Neuronal stem cell (in vitro differentiated cells): ENCODE data around the gene SLC18A3.

Experiments
- DNase-seq: peaks from one replicate; pipeline ENCODE4 v3.0.0-alpha.2; 2013; ENCODE audit warnings: low spot score
- H2AFZ ChIP-seq: one replicate; pipeline ENCODE4 v1.6.1; 2013; ENCODE audit warnings: mild to moderate bottlenecking, low read length, inconsistent platforms
- H2AK5ac ChIP-seq: 2 replicates; pipeline ENCODE4 v1.6.1; 2013; ENCODE audit warnings: low read depth, mild to moderate bottlenecking, inconsistent platforms, low read length, moderate library complexity, mixed read lengths
- H2BK120ac ChIP-seq: 2 replicates; pipeline ENCODE4 v1.6.1; 2013; ENCODE audit warnings: low read depth, mild to moderate bottlenecking, inconsistent platforms, low read length, moderate library complexity, mixed read lengths
- H2BK12ac ChIP-seq: one replicate; pipeline ENCODE4 v1.6.1; 2013; ENCODE audit warnings: low read length, inconsistent platforms
- H2BK15ac ChIP-seq: 2 replicates; pipeline ENCODE4 v1.6.1; 2013; ENCODE audit warnings: mild to moderate bottlenecking, low read length, inconsistent platforms, mixed read lengths
- H2BK5ac ChIP-seq: one replicate; pipeline ENCODE4 v1.6.1; 2013; ENCODE audit warnings: inconsistent platforms, mild to moderate bottlenecking, low read length, moderate library complexity
- H3K14ac ChIP-seq: one replicate; pipeline ENCODE4 v1.6.1; 2013; ENCODE audit warnings: low read length, inconsistent platforms
- H3K18ac ChIP-seq: 2 replicates; pipeline ENCODE4 v1.6.1; 2013; ENCODE audit warnings: low read length, inconsistent platforms
- H3K23ac ChIP-seq: 2 replicates; pipeline ENCODE4 v1.6.1; 2013; ENCODE audit warnings: low read depth, mild to moderate bottlenecking, mixed read lengths, low read length, inconsistent platforms; ENCODE audit not compliant: poor library complexity
- H3K27ac ChIP-seq: replicated peaks from 3 replicates; pipeline ENCODE4 v1.5.1; 2013; ENCODE audit warnings: low read length, inconsistent platforms
- H3K27me3 ChIP-seq, 3 experiments: 2 replicates each; pipeline ENCODE4 v1.6.1; 2013; ENCODE audit warnings: low read length in 3 of 3, mild to moderate bottlenecking in 2 of 3, inconsistent platforms in 1 of 3, low read depth in 1 of 3, mixed read lengths in 1 of 3, moderate library complexity in 1 of 3; ENCODE audit not compliant: control insufficient read depth in 3 of 3, insufficient read depth in 3 of 3
- H3K36me3 ChIP-seq, 2 donors: replicated peaks in 1 of 2; 2 replicates each; pipeline ENCODE4 v1.6.1; 2013; ENCODE audit warnings: low read length in 2 of 2; ENCODE audit not compliant: control insufficient read depth in 2 of 2, insufficient read depth in 2 of 2
- H3K4ac ChIP-seq: 2 replicates; pipeline ENCODE4 v1.6.1; 2013; ENCODE audit warnings: inconsistent platforms, mild to moderate bottlenecking, low read length, moderate library complexity
- H3K4me1 ChIP-seq, 2 donors: 1 replicate in 1 of 2; 2 replicates in 1 of 2; pipeline ENCODE4 v1.6.1; 2013; ENCODE audit warnings: low read length in 2 of 2, low read depth in 1 of 2; ENCODE audit not compliant: control insufficient read depth in 2 of 2, insufficient read depth in 1 of 2
- H3K4me2 ChIP-seq: one replicate; pipeline ENCODE4 v1.6.1; 2013; ENCODE audit warnings: mild to moderate bottlenecking, low read length, inconsistent platforms; ENCODE audit not compliant: insufficient read depth, poor library complexity, severe bottlenecking
- H3K4me3 ChIP-seq, 2 donors: 2 replicates each; pipeline ENCODE4 v1.5.1; 2013; ENCODE audit warnings: low read length in 2 of 2, mild to moderate bottlenecking in 2 of 2, inconsistent platforms in 1 of 2, moderate library complexity in 1 of 2
- H3K79me1 ChIP-seq: one replicate; pipeline ENCODE4 v1.6.1; 2013; ENCODE audit warnings: low read depth, mild to moderate bottlenecking, inconsistent platforms, low read length, moderate library complexity
- H3K9ac ChIP-seq: one replicate; pipeline ENCODE4 v1.6.1; 2013; ENCODE audit warnings: mild to moderate bottlenecking, low read depth, low read length, inconsistent platforms; ENCODE audit not compliant: poor library complexity
- H3K9me3 ChIP-seq, 2 donors: replicated peaks in 1 of 2; 2 replicates each; pipeline versions ENCODE3 to v1.6.1; 2013; ENCODE audit warnings: low read length in 2 of 2, mild to moderate bottlenecking in 2 of 2, inconsistent platforms in 1 of 2, low read depth in 1 of 2, mixed read lengths in 1 of 2, moderate library complexity in 1 of 2; ENCODE audit not compliant: control insufficient read depth in 2 of 2, insufficient read depth in 1 of 2
- H4K8ac ChIP-seq: one replicate; pipeline ENCODE4 v1.6.1; 2013; ENCODE audit warnings: low read depth, mild to moderate bottlenecking, inconsistent platforms, low read length, moderate library complexity
- H4K91ac ChIP-seq: one replicate; pipeline ENCODE4 v1.6.1; 2013; ENCODE audit warnings: low read length, low read depth, mild to moderate bottlenecking, inconsistent platforms; ENCODE audit not compliant: poor library complexity
- WGBS, 2 donors: extraction: QIAGEN DNeasy Blood & Tissue Kit; methylation state at CpG; one replicate each; pipeline ENCODE4 v1.1.7; 2013; ENCODE audit warnings: missing lambda C conversion rate in 2 of 2, mixed read lengths in 1 of 2; ENCODE audit not compliant: insufficient read length in 2 of 2, insufficient replicate concordance in 1 of 2; ENCODE audit errors: extremely low coverage in 2 of 2; 5-methylcytosine and 5-hydroxymethylcytosine counted together

Gene SLC18A3

GRCh38 chr10:49620841-49621378 lies 10.8 kb downstream of the SLC18A3 start:
- H3K4me2 ChIP-seq, result no peak overlapping the region
- peaks cover 0 to 67% (median 7%) of the 10 kb centered on the region in 3 experiments for H3K27me3 ChIP-seq
- H4K8ac ChIP-seq, result no peak overlapping the region
- peak overlapping the region; percentile 53 for H3K9ac ChIP-seq
- no peak overlapping the region for H3K4me3 ChIP-seq
- no peak overlapping the region for H4K91ac ChIP-seq
- no peak overlapping the region for H3K4ac ChIP-seq
- WGBS, 2 donors, result no CpG with 5 or more reads among the region's 6 CpGs
- H3K9me3 ChIP-seq, result no peaks in the 10 kb centered on the region
- peaks cover 0 to 4% of the 10 kb centered on the region in 2 donors for H3K4me1 ChIP-seq
- no peak overlapping the region for H2AK5ac ChIP-seq
- H3K23ac ChIP-seq, result no peak overlapping the region
- no peaks in the 10 kb centered on the region for H3K36me3 ChIP-seq
- no peak overlapping the region for H2BK12ac ChIP-seq
- H2AFZ ChIP-seq, result no peak overlapping the region
- no peak for DNase-seq
- H2BK15ac ChIP-seq, result no peak overlapping the region
- no peak overlapping the region for H3K14ac ChIP-seq
- H3K79me1 ChIP-seq, result no peaks in the 10 kb centered on the region
- no peak overlapping the region for H2BK5ac ChIP-seq
- H3K27ac ChIP-seq, result no peak overlapping the region
- H3K18ac ChIP-seq, result no peak overlapping the region
- no peak overlapping the region for H2BK120ac ChIP-seq

DNA sequence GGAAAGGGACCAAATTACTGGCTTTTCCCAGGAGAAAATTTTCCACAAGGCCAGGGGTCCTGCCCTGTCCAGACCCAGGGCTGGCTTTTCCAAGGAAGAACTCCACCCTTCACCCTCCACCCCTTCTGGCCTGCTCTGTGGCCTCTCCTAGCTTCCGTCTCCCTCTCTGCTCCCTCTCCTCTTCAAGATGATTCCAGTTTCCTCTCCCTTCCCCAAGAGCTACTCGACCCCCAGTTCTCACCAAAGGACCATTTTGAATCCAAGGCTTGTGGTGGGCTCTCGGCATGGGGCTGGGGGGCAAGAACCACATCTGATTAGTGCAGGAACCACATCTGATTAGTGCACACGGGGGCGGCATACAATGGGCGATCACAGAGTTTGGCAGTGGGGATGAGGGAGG lies 11.5 kb downstream of the SLC18A3 start:
- Histone ChIP-seq H2BK120ac (no peak overlapping the region), H2AFZ (no peak overlapping the region), H3K4me2 (no peak overlapping the region), H3K14ac (no peak overlapping the region), H2BK5ac (no peak overlapping the region), H2BK12ac (no peak overlapping the region), H3K36me3 (no peaks in the 10 kb centered on the region), H3K4me1 (peaks cover 0 to 4% of the 10 kb centered on the region in 2 donors), H4K91ac (no peak overlapping the region), H3K4ac (no peak overlapping the region), H2AK5ac (no peak overlapping the region), H3K9me3 (no peaks in the 10 kb centered on the region), H2BK15ac (no peak overlapping the region), H3K18ac (no peak overlapping the region), H3K79me1 (no peaks in the 10 kb centered on the region), H3K4me3 (no peak overlapping the region), H3K27me3 (peaks cover 0 to 61% (median 2%) of the 10 kb centered on the region in 3 experiments), H4K8ac (no peak overlapping the region), H3K27ac (no peak overlapping the region), H3K9ac (no peak overlapping the region), H3K23ac (no peak overlapping the region)
- DNase-seq, result no peak
- WGBS, 2 donors, result no CpG with 5 or more reads among the region's 6 CpGs

DNA sequence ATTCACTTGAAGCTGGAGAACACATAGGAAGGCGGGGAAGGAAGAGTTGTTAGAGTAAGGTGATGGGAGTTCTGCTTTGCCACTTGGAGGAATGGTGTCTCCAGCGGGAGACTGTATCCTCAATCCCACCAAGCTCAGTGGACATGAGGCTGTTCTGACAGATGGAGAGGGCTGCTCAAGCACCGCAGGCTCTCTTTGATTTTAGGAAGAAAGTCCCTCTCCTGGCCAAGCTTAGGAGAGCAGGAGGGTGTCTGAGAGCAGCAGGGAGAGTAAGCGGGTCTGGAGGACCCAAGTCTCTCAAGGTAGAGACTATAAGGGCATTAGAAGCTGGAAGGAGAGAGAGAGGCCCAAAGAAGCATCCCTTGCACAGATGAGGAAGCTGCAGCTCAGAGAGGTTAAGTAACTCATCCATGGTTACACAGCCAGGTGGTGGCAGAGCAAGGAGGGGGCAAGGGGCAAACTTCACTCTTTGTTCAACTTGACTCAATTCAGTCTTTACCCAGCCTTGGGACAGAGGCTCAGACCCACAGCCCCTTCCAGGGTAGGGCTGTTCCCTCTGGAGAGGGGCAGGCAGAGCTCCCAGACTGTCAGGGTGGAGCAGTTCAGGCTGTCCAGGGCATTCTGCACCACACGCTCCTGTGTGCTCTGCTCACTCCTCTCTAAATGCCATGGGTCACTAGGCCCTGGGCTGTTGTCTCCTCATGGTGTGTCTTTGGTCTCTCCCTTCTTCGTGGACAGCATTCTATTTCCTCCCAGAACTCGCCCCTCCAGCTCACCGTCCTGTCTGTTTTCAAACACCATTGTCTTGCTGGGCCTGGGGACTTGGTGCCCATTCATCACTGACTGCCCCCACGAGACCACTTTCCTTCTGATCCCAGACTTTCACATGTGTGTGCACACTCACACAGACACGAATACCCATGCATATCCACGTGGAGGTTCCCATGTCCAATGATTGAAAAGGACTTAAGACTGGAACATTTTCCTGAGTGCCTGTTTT lies 12.6 kb downstream of the SLC18A3 start:
- Histone ChIP-seq H3K4me1 (peaks cover 0 to 4% of the 10 kb centered on the region in 2 donors), H3K79me1 (no peaks in the 10 kb centered on the region), H2BK15ac (no peak overlapping the region), H2BK5ac (no peak overlapping the region), H2BK12ac (no peak overlapping the region), H3K14ac (peak overlapping the region; percentile 22), H2AK5ac (no peak overlapping the region), H3K18ac (no peak overlapping the region), H3K9ac (no peak overlapping the region), H3K27ac (no peak overlapping the region), H3K4ac (no peak overlapping the region), H3K9me3 (no peaks in the 10 kb centered on the region), H3K36me3 (no peaks in the 10 kb centered on the region), H2BK120ac (no peak overlapping the region), H3K27me3 (peaks cover 0 to 50% (median 0%) of the 10 kb centered on the region in 3 experiments), H3K4me3 (no peak overlapping the region), H2AFZ (no peak overlapping the region), H3K4me2 (no peak overlapping the region), H3K23ac (no peak overlapping the region), H4K8ac (no peak overlapping the region), H4K91ac (peak overlapping the region; percentile 7)
- no peak for DNase-seq
- WGBS, 2 donors, result no CpG with 5 or more reads among the region's 11 CpGs

GRCh38 chr10:49624629-49625028 lies 14.5 kb downstream of the SLC18A3 start:
- Histone ChIP-seq H3K27ac (no peak overlapping the region), H2AFZ (no peak overlapping the region), H3K4me1 (peaks cover 0 to 4% of the 10 kb centered on the region in 2 donors), H3K9me3 (no peaks in the 10 kb centered on the region), H2AK5ac (no peak overlapping the region), H3K4ac (no peak overlapping the region), H2BK120ac (no peak overlapping the region), H2BK12ac (no peak overlapping the region), H3K14ac (no peak overlapping the region), H3K79me1 (no peaks in the 10 kb centered on the region), H3K4me2 (no peak overlapping the region), H4K8ac (no peak overlapping the region), H4K91ac (no peak overlapping the region), H3K9ac (no peak overlapping the region), H3K36me3 (no peaks in the 10 kb centered on the region), H3K18ac (no peak overlapping the region), H2BK15ac (no peak overlapping the region), H3K23ac (no peak overlapping the region), H3K27me3 (peaks cover 0 to 36% (median 0%) of the 10 kb centered on the region in 3 experiments), H2BK5ac (no peak overlapping the region), H3K4me3 (no peak overlapping the region)
- DNase-seq, result no peak
- 100% methylated on average over 1 to 2 of the region's 5 CpGs for WGBS, 2 donors
